Panc1 (cell line): ENCODE results near the gene SMIM24. TPM values are rescaled to one million over a fixed set of nuclear protein-coding genes. Genes with fewer than 3 reads are reported as not detected.

Source experiments
- ATAC-seq: fragments of 200-7000 bp; cut with Tn5 transposase; 2 replicates; pipeline ENCODE4 v1.9.1; 2020; ENCODE audit warnings: mild to moderate bottlenecking, moderate library complexity
- BruUV-seq: library from RNA; stranded (reverse); fragments of 400-500 nt; replicated peaks from 2 replicates; lab custom pipeline; 2021; lab: Mats Ljungman, UMichigan
- CTCF ChIA-PET: fragments of 300-600 bp; sonication (Branson Sonifier 250); formaldehyde crosslinking; loops from one replicate; lab custom pipeline; 2022; ENCODE audit warnings: antibody characterized with exemption; lab: Charles Lee
- POLR2A ChIA-PET: fragments of 300-600 bp; sonication (Branson Sonifier 250); formaldehyde crosslinking; loops from one replicate; lab custom pipeline; 2022; ENCODE audit warnings: antibody characterized with exemption; lab: Charles Lee
- DNase-seq: peaks from one replicate; pipeline ENCODE4 v3.0.0-alpha.2; 2010; ENCODE audit warnings: low read depth, low spot score
- H3K27ac ChIP-seq: 2 replicates; pipeline ENCODE4 v1.5.1; 2011; ENCODE audit warnings: mild to moderate bottlenecking, low read length, inconsistent platforms
- H3K27me3 ChIP-seq: fragments of 200-500 bp; sonication (Bioruptor generic); 2 replicates; pipeline ENCODE4 v1.6.0; 2014; ENCODE audit warnings: low read length, inconsistent platforms; ENCODE audit not compliant: control insufficient read depth, insufficient read depth
- H3K36me3 ChIP-seq: fragments of 200-500 bp; sonication (Bioruptor generic); 2 replicates; pipeline ENCODE4 v1.5.1; 2014; ENCODE audit warnings: inconsistent platforms, mild to moderate bottlenecking, low read length, moderate library complexity; ENCODE audit not compliant: control insufficient read depth, insufficient read depth
- H3K4me1 ChIP-seq: 2 replicates; pipeline ENCODE4 v1.5.1; 2011; ENCODE audit warnings: inconsistent platforms, mild to moderate bottlenecking, low read length, moderate library complexity; ENCODE audit not compliant: control insufficient read depth, insufficient read depth
- H3K4me3 ChIP-seq, 2 experiments: 2 replicates each; pipeline ENCODE4 v1.5.1; 2011 to 2012; ENCODE audit warnings: low read depth in 2 of 2, low read length in 2 of 2, mild to moderate bottlenecking in 2 of 2, inconsistent platforms in 1 of 2, moderate library complexity in 1 of 2
- H3K9me3 ChIP-seq: fragments of 200-500 bp; sonication (Bioruptor generic); 2 replicates; pipeline ENCODE4 v1.5.1; 2014; ENCODE audit warnings: low read depth, mild to moderate bottlenecking, inconsistent platforms, low read length, moderate library complexity; ENCODE audit not compliant: control insufficient read depth, insufficient read depth
- CTCF ChIP-seq: fragments of 450-650 bp; IDR thresholded peaks from 2 replicates; pipeline ENCODE4 v1.5.1; 2017; ENCODE audit warnings: mild to moderate bottlenecking
- POLR2AphosphoS5 ChIP-seq: IDR thresholded peaks from 2 replicates; pipeline ENCODE4 v1.6.1; 2012; ENCODE audit warnings: mild to moderate bottlenecking, low read depth, low read length, moderate library complexity
- REST ChIP-seq, 2 experiments: IDR thresholded peaks; 2 replicates each; pipeline ENCODE4 v1.6.1; 2011 to 2012; ENCODE audit warnings: low read depth in 2 of 2, control low read depth in 1 of 2, low read length in 1 of 2, mild to moderate bottlenecking in 1 of 2, moderate library complexity in 1 of 2; ENCODE audit not compliant: insufficient read depth in 1 of 2
- SIN3A ChIP-seq: IDR thresholded peaks from 2 replicates; pipeline ENCODE4 v1.6.1; 2012; ENCODE audit warnings: low read depth, mild to moderate bottlenecking, low read length, moderate library complexity, borderline replicate concordance; ENCODE audit not compliant: insufficient read depth
- TCF7L2 ChIP-seq: IDR thresholded peaks from 2 replicates; pipeline ENCODE4 v1.6.1; 2011; ENCODE audit warnings: mild to moderate bottlenecking, low read depth, low read length, inconsistent platforms
- in situ Hi-C: cut with HindIII; loops from 2 replicates; pipeline ENCODE4 v1.10.0; 2016; ENCODE audit warnings: low sequenced_read_pairs, low pct_unique_long_range_greater_than_20kb
- intact Hi-C: fragments of 100-400 bp; cut with micrococcal nuclease; formaldehyde crosslinking; loops from one replicate; pipeline ENCODE4 v1.10.0; 2022; ENCODE audit not compliant: unreplicated experiment
- total RNA-seq: library from RNA; stranded (reverse); gene quantifications from one replicate; pipeline ENCODE4 v1.2.1, GENCODE V29; 2021; ENCODE audit not compliant: unreplicated experiment

The SMIM24 gene
- total RNA-seq, 1 experiment from 2014 or later, result 0.28 TPM

GRCh38 chr19:3507371-3508120 lies 27.2 kb upstream of the SMIM24 start:
- CTCF ChIA-PET, result no interaction called here
- TSS peak; percentile 85 for BruUV-seq

GRCh38 chr19:3506384-3507340 lies 26.3 kb upstream of the SMIM24 start:
- POLR2A ChIA-PET, result no interaction called here
- peak overlapping the region; percentile 75 for H3K27ac ChIP-seq
- ATAC-seq (no peak), DNase-seq (no peak)
- peaks cover 3% of the 10 kb centered on the region for H3K36me3 ChIP-seq
- in situ Hi-C loops (no loop called here), intact Hi-C loops (no loop called here)
- H3K4me3 ChIP-seq, result peak overlapping the region; percentile 72 to 73
- TF ChIP-seq REST (IDR thresholded peaks at IDR 0.05; ENCODE audit: insufficient read depth in 1 of 2, low read depth in 2 of 2, low read length in 1 of 2) (no peak), SIN3A (no peak), POLR2AphosphoS5 (no peak), TCF7L2 (no peak), CTCF (no peak)
- H3K9me3 ChIP-seq, result no peaks in the 10 kb centered on the region
- H3K4me1 ChIP-seq, result no peaks in the 10 kb centered on the region; the same call in 1 of the 2 replicates
- H3K27me3 ChIP-seq, result no peaks in the 10 kb centered on the region
- CTCF ChIA-PET, result no interaction called here
- BruUV-seq, result no TSS peak

More at GRCh38 chr19:3507371-3508120, 27.2 kb upstream of the SMIM24 start:
- Histone ChIP-seq H3K27ac (peak overlapping the region; percentile 8; the same call in 1 of the 2 replicates), H3K9me3 (no peaks in the 10 kb centered on the region), H3K27me3 (no peaks in the 10 kb centered on the region), H3K4me1 (no peaks in the 10 kb centered on the region; the same call in 1 of the 2 replicates), H3K36me3 (peaks cover 3% of the 10 kb centered on the region), H3K4me3 (peak overlapping the region; percentile 72 to 73)
- no peak for DNase-seq
- POLR2A ChIA-PET, result interaction anchor here (0.9 kb wide), 1 partner anchor 285 kb away, joined by 9 read pairs; no protein-coding TSS in a partner anchor
- TF ChIP-seq SIN3A (no peak), TCF7L2 (peak; percentile 36; the same call in 1 of the 2 replicates)
- no peak for ATAC-seq
- in situ Hi-C loops (no loop called here), intact Hi-C loops (no loop called here)
